HepG2 (cell line): Measurements from ENCODE around the gene RNF4. TPM values are rescaled to one million over a fixed set of nuclear protein-coding genes. Genes with fewer than 3 reads are reported as not detected.

ENCODE experiments used
- GTF2F1 ChIP-seq: fragments of 150-350 bp; IDR thresholded peaks from 2 replicates; pipeline ENCODE4 v1.6.1; 2014; ENCODE audit warnings: low read length
- HNF4A ChIP-seq: sonication (generic); formaldehyde crosslinking; IDR thresholded peaks from 2 replicates; pipeline ENCODE4 v1.4.0; 2020; ENCODE audit warnings: missing genetic modification reagents
- NFKBIZ ChIP-seq: IDR thresholded peaks from 2 replicates; pipeline ENCODE4 v1.6.1; 2018; ENCODE audit warnings: missing genetic modification reagents, missing compliant biosample characterization
- PHB2 ChIP-seq: fragments of 450-650 bp; IDR thresholded peaks from 2 replicates; pipeline ENCODE4 v1.6.1; 2018; ENCODE audit not compliant: partially characterized antibody
- PHF21A ChIP-seq: sonication (generic); formaldehyde crosslinking; IDR thresholded peaks from 2 replicates; pipeline ENCODE4 v1.5.0; 2020; ENCODE audit warnings: mild to moderate bottlenecking, missing genetic modification reagents
- REPIN1 ChIP-seq: sonication (generic); formaldehyde crosslinking; IDR thresholded peaks from 2 replicates; pipeline ENCODE4 v1.8.0; 2022; ENCODE audit warnings: missing genetic modification reagents, low read depth, mild to moderate bottlenecking, borderline replicate concordance
- SETDB1 ChIP-seq: sonication (generic); formaldehyde crosslinking; IDR thresholded peaks from 2 replicates; pipeline ENCODE4 v1.5.1; 2020; ENCODE audit warnings: missing genetic modification reagents, mild to moderate bottlenecking, borderline replicate concordance
- SP2 ChIP-seq: sonication (generic); formaldehyde crosslinking; IDR thresholded peaks from 2 replicates; pipeline ENCODE4 v1.5.1; 2020; ENCODE audit warnings: mild to moderate bottlenecking, missing genetic modification reagents
- SRSF9 ChIP-seq: fragments of 200-400 bp; formaldehyde crosslinking; IDR thresholded peaks from 2 replicates; pipeline ENCODE4 v1.6.1; 2018; ENCODE audit warnings: borderline replicate concordance, mild to moderate bottlenecking, low read depth, low read length; ENCODE audit not compliant: insufficient read depth, poor library complexity, severe bottlenecking
- TSC22D2 ChIP-seq: sonication (generic); formaldehyde crosslinking; IDR thresholded peaks from 2 replicates; pipeline ENCODE4 v1.5.1; 2020; ENCODE audit warnings: missing genetic modification reagents, mild to moderate bottlenecking, borderline replicate concordance
- ZNF264 ChIP-seq: sonication (generic); formaldehyde crosslinking; IDR thresholded peaks from 2 replicates; pipeline ENCODE4 v1.4.0; 2020; ENCODE audit warnings: missing genetic modification reagents
- ZNF557 ChIP-seq: sonication (generic); formaldehyde crosslinking; IDR thresholded peaks from 2 replicates; pipeline ENCODE4 v1.4.0; 2020; ENCODE audit warnings: missing genetic modification reagents
- ZNF598 ChIP-seq: sonication (generic); formaldehyde crosslinking; IDR thresholded peaks from 2 replicates; pipeline ENCODE4 v1.5.1; 2020; ENCODE audit warnings: mild to moderate bottlenecking, missing genetic modification reagents, borderline replicate concordance
- polyA plus RNA-seq, 8 experiments: library from polyadenylated mRNA; depleted of rRNA in 3 of 8; stranded (reverse) in 7 of 8; unstranded in 1 of 8; fragments of >200 nt; fragmentation: Illumina TruSeq in 4 of 8; extraction: Trizol in 4 of 8; gene quantifications; 2 replicates each; pipeline versions ENCODE4 v1.2.1 to v1.2.3, GENCODE V29; 2011 to 2016; ENCODE audit warnings: low read depth in 4 of 8, missing spikeins in 1 of 8, mixed read lengths in 1 of 8; ENCODE audit not compliant: insufficient read depth in 1 of 8
- total RNA-seq, 5 experiments: library from RNA; depleted of rRNA; stranded (reverse); fragments of >200 nt; fragmentation: Illumina TruSeq; extraction: Trizol; gene quantifications; 2 replicates each; pipeline ENCODE4 v1.2.3, GENCODE V29; 2016; ENCODE audit warnings: low read depth in 1 of 5
- TF ChIP-seq, protein P1 (sequence below): sonication (generic); formaldehyde crosslinking; IDR thresholded peaks from 2 replicates; pipeline ENCODE4 v1.5.1; 2020; ENCODE audit warnings: mild to moderate bottlenecking, missing genetic modification reagents, moderate library complexity
- TF ChIP-seq, protein P2 (sequence below): sonication (generic); formaldehyde crosslinking; IDR thresholded peaks from 2 replicates; pipeline ENCODE4 v1.5.0; 2020; ENCODE audit warnings: mild to moderate bottlenecking, missing genetic modification reagents, borderline replicate concordance
- TF ChIP-seq, protein P3 (sequence below): sonication (generic); formaldehyde crosslinking; IDR thresholded peaks from 2 replicates; pipeline ENCODE4 v1.4.0; 2020; ENCODE audit warnings: missing genetic modification reagents, mild to moderate bottlenecking, borderline replicate concordance

Gene RNF4
- total and polyA plus RNA-seq, 2 of the 13 experiments (the other 11 are each of a cell fraction or from before 2014, with no cell fraction given) = 38.1 to 45.1 TPM

DNA sequence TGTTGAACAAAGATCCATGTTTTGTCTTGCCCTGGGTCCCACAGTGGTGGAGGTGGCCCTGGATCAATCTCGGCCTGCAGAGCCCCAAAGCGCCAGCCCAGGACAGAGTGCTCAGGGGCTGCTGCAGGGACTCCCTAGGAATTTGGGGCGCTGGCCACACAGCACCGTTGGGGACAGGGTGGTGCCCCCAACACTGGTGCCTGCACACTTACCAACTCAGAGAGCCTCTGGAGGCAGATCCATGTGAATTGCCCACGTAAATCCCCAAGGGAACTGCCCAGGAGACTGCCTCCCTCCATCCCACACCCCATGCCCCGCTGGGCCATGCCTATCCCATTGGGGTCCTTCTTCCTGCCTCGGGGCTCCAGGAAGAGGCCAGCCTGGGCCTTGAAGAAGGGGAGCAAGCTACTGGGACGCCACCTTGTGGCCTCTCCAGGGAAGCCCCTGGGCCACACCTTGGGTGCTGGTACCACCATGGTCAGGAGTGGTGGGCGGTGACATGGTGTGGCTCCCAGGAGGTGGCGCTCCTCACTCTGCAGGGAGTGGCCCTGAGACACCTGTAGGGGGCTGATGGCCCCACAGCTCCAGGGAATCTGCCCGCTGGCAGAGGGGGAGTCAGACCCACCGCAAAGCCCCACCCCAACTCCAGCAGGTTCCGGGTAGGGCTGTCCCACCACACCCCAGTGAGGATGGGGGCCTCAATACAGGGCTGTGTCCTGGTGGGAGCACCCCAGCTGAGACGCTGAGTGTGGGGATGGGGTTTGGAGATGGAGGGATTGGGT, 27.3 kb upstream of the RNF4 start (continued):
- TF ChIP-seq ZNF264 (CRISPR knock-in tag) (no peak), TSC22D2 (peak; percentile 49; the same call in 1 of the 2 replicates), SETDB1 (CRISPR knock-in tag) (no peak), GTF2F1 (no peak), NFKBIZ (CRISPR knock-in tag) (no peak), REPIN1 (CRISPR knock-in tag) (peak; percentile 68; the same call in 1 of the 2 replicates), PHF21A (CRISPR knock-in tag) (no peak), HNF4A (CRISPR knock-in tag) (peak; percentile 37; the same call in 1 of the 2 replicates), ZNF598 (no peak), PHB2 (no peak), ZNF557 (CRISPR knock-in tag) (no peak), SP2 (CRISPR knock-in tag) (no peak), SRSF9 (no peak)
- TF ChIP-seq, protein P1, sequence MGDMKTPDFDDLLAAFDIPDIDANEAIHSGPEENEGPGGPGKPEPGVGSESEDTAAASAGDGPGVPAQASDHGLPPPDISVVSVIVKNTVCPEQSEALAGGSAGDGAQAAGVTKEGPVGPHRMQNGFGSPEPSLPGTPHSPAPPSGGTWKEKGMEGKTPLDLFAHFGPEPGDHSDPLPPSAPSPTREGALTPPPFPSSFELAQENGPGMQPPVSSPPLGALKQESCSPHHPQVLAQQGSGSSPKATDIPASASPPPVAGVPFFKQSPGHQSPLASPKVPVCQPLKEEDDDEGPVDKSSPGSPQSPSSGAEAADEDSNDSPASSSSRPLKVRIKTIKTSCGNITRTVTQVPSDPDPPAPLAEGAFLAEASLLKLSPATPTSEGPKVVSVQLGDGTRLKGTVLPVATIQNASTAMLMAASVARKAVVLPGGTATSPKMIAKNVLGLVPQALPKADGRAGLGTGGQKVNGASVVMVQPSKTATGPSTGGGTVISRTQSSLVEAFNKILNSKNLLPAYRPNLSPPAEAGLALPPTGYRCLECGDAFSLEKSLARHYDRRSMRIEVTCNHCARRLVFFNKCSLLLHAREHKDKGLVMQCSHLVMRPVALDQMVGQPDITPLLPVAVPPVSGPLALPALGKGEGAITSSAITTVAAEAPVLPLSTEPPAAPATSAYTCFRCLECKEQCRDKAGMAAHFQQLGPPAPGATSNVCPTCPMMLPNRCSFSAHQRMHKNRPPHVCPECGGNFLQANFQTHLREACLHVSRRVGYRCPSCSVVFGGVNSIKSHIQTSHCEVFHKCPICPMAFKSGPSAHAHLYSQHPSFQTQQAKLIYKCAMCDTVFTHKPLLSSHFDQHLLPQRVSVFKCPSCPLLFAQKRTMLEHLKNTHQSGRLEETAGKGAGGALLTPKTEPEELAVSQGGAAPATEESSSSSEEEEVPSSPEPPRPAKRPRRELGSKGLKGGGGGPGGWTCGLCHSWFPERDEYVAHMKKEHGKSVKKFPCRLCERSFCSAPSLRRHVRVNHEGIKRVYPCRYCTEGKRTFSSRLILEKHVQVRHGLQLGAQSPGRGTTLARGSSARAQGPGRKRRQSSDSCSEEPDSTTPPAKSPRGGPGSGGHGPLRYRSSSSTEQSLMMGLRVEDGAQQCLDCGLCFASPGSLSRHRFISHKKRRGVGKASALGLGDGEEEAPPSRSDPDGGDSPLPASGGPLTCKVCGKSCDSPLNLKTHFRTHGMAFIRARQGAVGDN (CRISPR knock-in tag) = peak; percentile 69
- TF ChIP-seq, protein P2, sequence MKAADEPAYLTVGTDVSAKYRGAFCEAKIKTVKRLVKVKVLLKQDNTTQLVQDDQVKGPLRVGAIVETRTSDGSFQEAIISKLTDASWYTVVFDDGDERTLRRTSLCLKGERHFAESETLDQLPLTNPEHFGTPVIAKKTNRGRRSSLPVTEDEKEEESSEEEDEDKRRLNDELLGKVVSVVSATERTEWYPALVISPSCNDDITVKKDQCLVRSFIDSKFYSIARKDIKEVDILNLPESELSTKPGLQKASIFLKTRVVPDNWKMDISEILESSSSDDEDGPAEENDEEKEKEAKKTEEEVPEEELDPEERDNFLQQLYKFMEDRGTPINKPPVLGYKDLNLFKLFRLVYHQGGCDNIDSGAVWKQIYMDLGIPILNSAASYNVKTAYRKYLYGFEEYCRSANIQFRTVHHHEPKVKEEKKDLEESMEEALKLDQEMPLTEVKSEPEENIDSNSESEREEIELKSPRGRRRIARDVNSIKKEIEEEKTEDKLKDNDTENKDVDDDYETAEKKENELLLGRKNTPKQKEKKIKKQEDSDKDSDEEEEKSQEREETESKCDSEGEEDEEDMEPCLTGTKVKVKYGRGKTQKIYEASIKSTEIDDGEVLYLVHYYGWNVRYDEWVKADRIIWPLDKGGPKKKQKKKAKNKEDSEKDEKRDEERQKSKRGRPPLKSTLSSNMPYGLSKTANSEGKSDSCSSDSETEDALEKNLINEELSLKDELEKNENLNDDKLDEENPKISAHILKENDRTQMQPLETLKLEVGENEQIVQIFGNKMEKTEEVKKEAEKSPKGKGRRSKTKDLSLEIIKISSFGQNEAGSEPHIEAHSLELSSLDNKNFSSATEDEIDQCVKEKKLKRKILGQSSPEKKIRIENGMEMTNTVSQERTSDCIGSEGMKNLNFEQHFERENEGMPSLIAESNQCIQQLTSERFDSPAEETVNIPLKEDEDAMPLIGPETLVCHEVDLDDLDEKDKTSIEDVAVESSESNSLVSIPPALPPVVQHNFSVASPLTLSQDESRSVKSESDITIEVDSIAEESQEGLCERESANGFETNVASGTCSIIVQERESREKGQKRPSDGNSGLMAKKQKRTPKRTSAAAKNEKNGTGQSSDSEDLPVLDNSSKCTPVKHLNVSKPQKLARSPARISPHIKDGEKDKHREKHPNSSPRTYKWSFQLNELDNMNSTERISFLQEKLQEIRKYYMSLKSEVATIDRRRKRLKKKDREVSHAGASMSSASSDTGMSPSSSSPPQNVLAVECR (CRISPR knock-in tag) = peak; percentile 68; the same call in 1 of the 2 replicates
- TF ChIP-seq, protein P3, sequence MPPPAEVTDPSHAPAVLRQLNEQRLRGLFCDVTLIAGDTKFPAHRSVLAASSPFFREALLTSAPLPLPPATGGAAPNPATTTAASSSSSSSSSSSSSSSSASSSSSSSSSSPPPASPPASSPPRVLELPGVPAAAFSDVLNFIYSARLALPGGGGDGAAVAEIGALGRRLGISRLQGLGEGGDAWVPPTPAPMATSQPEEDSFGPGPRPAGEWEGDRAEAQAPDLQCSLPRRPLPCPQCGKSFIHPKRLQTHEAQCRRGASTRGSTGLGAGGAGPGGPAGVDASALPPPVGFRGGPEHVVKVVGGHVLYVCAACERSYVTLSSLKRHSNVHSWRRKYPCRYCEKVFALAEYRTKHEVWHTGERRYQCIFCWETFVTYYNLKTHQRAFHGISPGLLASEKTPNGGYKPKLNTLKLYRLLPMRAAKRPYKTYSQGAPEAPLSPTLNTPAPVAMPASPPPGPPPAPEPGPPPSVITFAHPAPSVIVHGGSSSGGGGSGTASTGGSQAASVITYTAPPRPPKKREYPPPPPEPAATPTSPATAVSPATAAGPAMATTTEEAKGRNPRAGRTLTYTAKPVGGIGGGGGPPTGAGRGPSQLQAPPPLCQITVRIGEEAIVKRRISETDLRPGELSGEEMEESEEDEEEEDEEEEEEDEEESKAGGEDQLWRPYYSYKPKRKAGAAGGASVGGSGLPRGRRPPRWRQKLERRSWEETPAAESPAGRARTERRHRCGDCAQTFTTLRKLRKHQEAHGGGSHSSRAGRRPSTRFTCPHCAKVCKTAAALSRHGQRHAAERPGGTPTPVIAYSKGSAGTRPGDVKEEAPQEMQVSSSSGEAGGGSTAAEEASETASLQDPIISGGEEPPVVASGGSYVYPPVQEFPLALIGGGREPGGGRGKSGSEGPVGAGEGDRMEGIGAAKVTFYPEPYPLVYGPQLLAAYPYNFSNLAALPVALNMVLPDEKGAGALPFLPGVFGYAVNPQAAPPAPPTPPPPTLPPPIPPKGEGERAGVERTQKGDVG = no peak; the same call in 1 of the 2 replicates
